Mesenchymal stem cell (in vitro differentiated cells and primary cell): ENCODE data around the gene MIF.
A peak's percentile ranks its signal among the peaks of the same experiment; 100 is the strongest.
"Not testable (repeated sequence)": the region's sequence is repeated elsewhere in the genome, so short reads cannot be mapped to it uniquely, and the experiment has no call there.

ENCODE experiments used
- DNase-seq: peaks from one replicate; pipeline ENCODE4 v3.0.0-alpha.2; 2013
- H2AFZ ChIP-seq: one replicate; pipeline ENCODE4 v1.6.1; 2013; ENCODE audit warnings: low read depth, mild to moderate bottlenecking, control low read depth, inconsistent platforms, low read length, moderate library complexity
- H2AK5ac ChIP-seq: 2 replicates; pipeline ENCODE4 v1.6.1; 2013; ENCODE audit warnings: low read length, moderate library complexity, mild to moderate bottlenecking, inconsistent platforms; ENCODE audit not compliant: severe bottlenecking
- H2BK120ac ChIP-seq: one replicate; pipeline ENCODE4 v1.6.1; 2013; ENCODE audit warnings: low read depth, mild to moderate bottlenecking, inconsistent platforms, low read length, moderate library complexity
- H2BK12ac ChIP-seq, 2 experiments: one replicate each; pipeline ENCODE4 v1.6.1; 2013; ENCODE audit warnings: inconsistent platforms in 2 of 2, low read length in 2 of 2, mild to moderate bottlenecking in 2 of 2, moderate library complexity in 2 of 2, control low read depth in 1 of 2
- H2BK15ac ChIP-seq: one replicate; pipeline ENCODE4 v1.6.1; 2013; ENCODE audit warnings: mild to moderate bottlenecking, low read depth, inconsistent platforms; ENCODE audit not compliant: poor library complexity, severe bottlenecking
- H2BK5ac ChIP-seq: 2 replicates; pipeline ENCODE4 v1.6.1; 2013; ENCODE audit warnings: low read depth, mild to moderate bottlenecking, low read length, control low read depth, inconsistent platforms; ENCODE audit not compliant: poor library complexity, severe bottlenecking
- H3K14ac ChIP-seq, 2 experiments: one replicate each; pipeline ENCODE4 v1.6.1; 2013; ENCODE audit warnings: inconsistent platforms in 2 of 2, low read length in 2 of 2, control low read depth in 1 of 2, mild to moderate bottlenecking in 1 of 2, moderate library complexity in 1 of 2
- H3K18ac ChIP-seq, 2 experiments: one replicate each; pipeline ENCODE4 v1.6.1; 2013; ENCODE audit warnings: inconsistent platforms in 2 of 2, low read length in 2 of 2, control low read depth in 1 of 2, low read depth in 1 of 2, mild to moderate bottlenecking in 1 of 2
- H3K23ac ChIP-seq, 2 experiments: one replicate each; pipeline ENCODE4 v1.6.1; 2013; ENCODE audit warnings: inconsistent platforms in 2 of 2, low read length in 2 of 2, mild to moderate bottlenecking in 2 of 2, moderate library complexity in 2 of 2, control low read depth in 1 of 2
- H3K27ac ChIP-seq: 2 replicates; pipeline ENCODE4 v1.5.1; 2013; ENCODE audit warnings: mild to moderate bottlenecking, moderate library complexity, low read length, control low read depth, inconsistent platforms; ENCODE audit not compliant: poor library complexity, severe bottlenecking
- H3K27me3 ChIP-seq, 2 experiments: 2 replicates each; pipeline versions ENCODE4 v1.6.1 to v1.7.0; 2013; ENCODE audit warnings: low read length in 2 of 2, mild to moderate bottlenecking in 2 of 2, moderate library complexity in 2 of 2, control low read depth in 1 of 2, inconsistent platforms in 1 of 2; ENCODE audit not compliant: control insufficient read depth in 1 of 2, insufficient read depth in 1 of 2
- H3K36me3 ChIP-seq, 2 experiments: 2 replicates each; pipeline versions ENCODE4 v1.6.1 to v1.7.0; 2013; ENCODE audit warnings: low read length in 2 of 2, control low read depth in 1 of 2, inconsistent platforms in 1 of 2, low read depth in 1 of 2, mild to moderate bottlenecking in 1 of 2; ENCODE audit not compliant: insufficient read depth in 2 of 2, control insufficient read depth in 1 of 2
- H3K4ac ChIP-seq, 2 experiments: one replicate each; pipeline ENCODE4 v1.6.1; 2013; ENCODE audit warnings: inconsistent platforms in 2 of 2, low read length in 2 of 2, mild to moderate bottlenecking in 2 of 2, moderate library complexity in 2 of 2, control low read depth in 1 of 2, low read depth in 1 of 2
- H3K4me1 ChIP-seq: 2 replicates; pipeline ENCODE4 v1.6.1; 2013; ENCODE audit warnings: low read depth, low read length, control low read depth; ENCODE audit not compliant: control insufficient read depth, insufficient read depth
- H3K4me2 ChIP-seq: 2 replicates; pipeline ENCODE4 v1.6.1; 2013; ENCODE audit warnings: low read length, mild to moderate bottlenecking, inconsistent platforms; ENCODE audit not compliant: poor library complexity, severe bottlenecking
- H3K4me3 ChIP-seq, 2 experiments: 2 replicates each; pipeline versions ENCODE4 v1.5.1 to v1.7.0; 2013; ENCODE audit warnings: low read length in 2 of 2, mild to moderate bottlenecking in 2 of 2, control low read depth in 1 of 2, low read depth in 1 of 2; ENCODE audit not compliant: insufficient read depth in 1 of 2
- H3K79me1 ChIP-seq: replicated peaks from 2 replicates; pipeline ENCODE4 v1.6.1; 2013; ENCODE audit warnings: mild to moderate bottlenecking, control low read depth, low read length, inconsistent platforms; ENCODE audit not compliant: poor library complexity, severe bottlenecking
- H3K9ac ChIP-seq: 2 replicates; pipeline ENCODE4 v1.7.0; 2013; ENCODE audit warnings: mild to moderate bottlenecking, low read length, moderate library complexity
- H3K9me3 ChIP-seq: 2 replicates; pipeline ENCODE4 v1.7.0; 2013; ENCODE audit warnings: mild to moderate bottlenecking, low read length; ENCODE audit not compliant: control insufficient read depth
- H4K8ac ChIP-seq: one replicate; pipeline ENCODE4 v1.6.1; 2013; ENCODE audit warnings: inconsistent platforms, mild to moderate bottlenecking, low read length, moderate library complexity
- H4K91ac ChIP-seq: one replicate; pipeline ENCODE4 v1.6.1; 2013; ENCODE audit warnings: mild to moderate bottlenecking, low read length, inconsistent platforms
- WGBS: methylation state at CpG from one replicate; pipeline ENCODE4 v1.1.7; 2013; ENCODE audit warnings: mixed read lengths; 5-methylcytosine and 5-hydroxymethylcytosine counted together

Gene MIF

DNA sequence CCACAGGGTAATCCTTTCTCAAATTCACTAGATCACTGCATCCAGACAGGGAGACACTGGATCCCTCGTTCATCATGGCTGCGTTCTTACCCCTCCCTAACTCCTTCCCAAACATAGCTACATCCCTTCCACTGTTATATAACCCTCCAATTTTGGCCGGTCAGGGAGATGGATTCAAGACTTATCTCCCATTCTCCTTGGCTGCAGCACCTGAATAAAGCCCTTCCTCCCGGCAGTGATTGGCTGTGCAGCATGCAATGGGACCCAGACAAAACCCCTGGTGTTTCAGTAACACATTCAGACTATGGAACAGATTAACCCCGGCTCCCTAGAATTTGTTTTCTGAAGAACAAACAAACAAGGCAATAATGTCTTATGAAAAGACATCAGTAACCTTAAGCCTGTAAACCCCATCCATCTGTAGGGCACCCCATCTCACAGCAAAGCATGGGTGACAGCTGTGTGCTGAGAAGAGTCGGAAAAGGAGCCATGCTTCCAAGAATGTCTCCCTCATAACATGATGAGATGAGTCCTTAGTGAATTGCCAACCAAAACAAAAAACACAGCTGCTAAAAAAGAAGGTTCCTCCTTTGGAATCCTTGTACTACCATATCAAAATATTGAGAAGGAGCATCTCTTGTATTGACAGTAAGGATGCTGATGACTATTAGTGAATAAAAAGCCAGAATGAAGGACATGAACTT is 5.0 kb downstream of the MIF start:
- Histone ChIP-seq H3K79me1 (peaks cover 16% of the 10 kb centered on the region), H3K36me3 (peaks cover 24 to 28% of the 10 kb centered on the region in 2 experiments), H2BK12ac (no peak overlapping the region), H3K23ac (no peak overlapping the region), H3K4me1 (peaks cover 32% of the 10 kb centered on the region), H3K4me2 (no peak overlapping the region), H3K18ac (no peak overlapping the region), H2AFZ (no peak overlapping the region), H3K27ac (no peak overlapping the region), H4K91ac (no peak overlapping the region), H3K27me3 (peaks cover 0 to 3% of the 10 kb centered on the region in 2 experiments), H3K9me3 (no peaks in the 10 kb centered on the region), H3K4ac (no peak overlapping the region), H2BK15ac (no peak overlapping the region), H2BK5ac (no peak overlapping the region), H3K9ac (no peak overlapping the region), H2BK120ac (no peak overlapping the region), H2AK5ac (no peak overlapping the region), H3K14ac (no peak overlapping the region), H4K8ac (no peak overlapping the region), H3K4me3 (no peak overlapping the region)
- DNase-seq, result no peak
- WGBS, result 93% methylated on average over 6 of the region's 6 CpGs

DNA sequence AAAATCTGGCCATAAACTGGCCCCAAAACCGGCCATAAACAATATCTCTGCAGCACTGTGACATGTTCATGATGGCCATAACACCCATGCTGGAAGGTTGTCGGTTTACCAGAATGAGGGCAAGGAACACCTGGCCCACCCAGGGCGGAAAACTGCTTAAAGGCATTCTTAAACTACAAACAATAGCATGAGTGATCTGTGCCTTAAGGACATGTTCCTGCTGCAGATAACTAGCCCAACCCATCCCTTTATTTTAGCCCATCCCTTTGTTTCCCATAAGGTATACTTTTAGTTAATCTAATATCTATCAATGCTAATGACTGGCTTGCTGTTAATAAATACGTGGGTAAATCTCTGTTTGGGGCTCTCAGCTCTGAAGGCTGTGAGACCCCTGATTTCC is 6.0 kb downstream of the MIF start:
- H3K18ac ChIP-seq, H3K4ac ChIP-seq, H3K4me3 ChIP-seq, H2AFZ ChIP-seq, H3K14ac ChIP-seq, H2AK5ac ChIP-seq, H3K4me2 ChIP-seq, H3K27me3 ChIP-seq, H2BK5ac ChIP-seq, H3K27ac ChIP-seq, H2BK12ac ChIP-seq, H3K9me3 ChIP-seq, H4K91ac ChIP-seq, H2BK120ac ChIP-seq, H3K23ac ChIP-seq, H2BK15ac ChIP-seq, H4K8ac ChIP-seq, DNase-seq, H3K9ac ChIP-seq: not testable (repeated sequence)
- H3K36me3 ChIP-seq, result peaks cover 24 to 28% of the 10 kb centered on the region in 2 experiments
- H3K79me1 ChIP-seq, result peaks cover 16% of the 10 kb centered on the region
- WGBS, result 83% methylated on average over 3 of the region's 4 CpGs
- H3K4me1 ChIP-seq, result peaks cover 32% of the 10 kb centered on the region

DNA sequence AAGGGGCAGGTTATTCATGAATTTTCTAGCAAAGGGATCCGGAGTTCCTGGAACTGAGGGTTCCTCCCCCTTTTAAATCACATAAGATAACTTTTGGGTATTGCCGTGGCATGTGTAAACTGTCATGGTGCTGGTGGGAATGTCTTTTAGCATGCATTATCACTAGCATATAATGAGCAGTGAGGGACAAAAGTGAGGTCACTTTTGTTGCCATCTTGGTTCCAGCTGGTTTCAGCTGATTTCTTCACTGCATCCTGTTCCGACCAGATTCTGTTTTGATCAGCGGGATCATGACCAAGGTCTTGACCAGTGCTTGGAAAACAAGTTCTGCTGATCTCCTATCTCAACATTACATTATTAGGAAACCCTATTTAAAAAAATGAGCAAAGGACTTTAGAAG is 7.4 kb downstream of the MIF start:
- no peak overlapping the region for H2BK120ac ChIP-seq
- no peak overlapping the region for H2BK5ac ChIP-seq
- H2AFZ ChIP-seq, result no peak overlapping the region
- no peak overlapping the region for H3K14ac ChIP-seq
- H3K18ac ChIP-seq, result no peak overlapping the region
- H3K4me1 ChIP-seq, result peaks cover 20% of the 10 kb centered on the region
- no peak overlapping the region for H4K8ac ChIP-seq
- H4K91ac ChIP-seq, result no peak overlapping the region
- H2BK12ac ChIP-seq, result no peak overlapping the region
- peaks cover 3 to 6% of the 10 kb centered on the region in 2 experiments for H3K27me3 ChIP-seq
- H3K27ac ChIP-seq, result no peak overlapping the region
- H2BK15ac ChIP-seq, result no peak overlapping the region
- no peaks in the 10 kb centered on the region for H3K9me3 ChIP-seq
- no peak overlapping the region for H2AK5ac ChIP-seq
- peaks cover 8% of the 10 kb centered on the region for H3K79me1 ChIP-seq
- WGBS, result 82% methylated on average over 4 of the region's 4 CpGs
- DNase-seq, result no peak
- no peak overlapping the region for H3K4me3 ChIP-seq
- H3K9ac ChIP-seq, result no peak overlapping the region
- peaks cover 15 to 17% of the 10 kb centered on the region in 2 experiments for H3K36me3 ChIP-seq
- H3K4ac ChIP-seq, result no peak overlapping the region
- no peak overlapping the region for H3K4me2 ChIP-seq
- no peak overlapping the region for H3K23ac ChIP-seq

- Histone ChIP-seq H3K27ac (no peak overlapping the region), H3K36me3 (no peaks in the 10 kb centered on the region), H3K4ac (no peak overlapping the region), H2BK15ac (peak overlapping the region; percentile 4), H2AFZ (no peak overlapping the region), H4K91ac (no peak overlapping the region), H3K79me1 (no peaks in the 10 kb centered on the region), H2BK120ac (no peak overlapping the region), H3K14ac (no peak overlapping the region), H3K18ac (no peak overlapping the region), H3K9ac (no peak overlapping the region), H2BK12ac (no peak overlapping the region), H3K4me3 (no peak overlapping the region), H3K9me3 (no peaks in the 10 kb centered on the region), H4K8ac (no peak overlapping the region), H3K4me2 (no peak overlapping the region), H3K23ac (no peak overlapping the region), H2AK5ac (no peak overlapping the region), H3K4me1 (peaks cover 9% of the 10 kb centered on the region), H3K27me3 (peaks cover 3 to 6% of the 10 kb centered on the region in 2 experiments), H2BK5ac (no peak overlapping the region)
- WGBS, result 95% methylated on average over 8 of the region's 8 CpGs
- DNase-seq, result no peak
Observed at GRCh38 chr22:23903328-23903971, 9.3 kb downstream of the MIF start.
